ENCODE results near the gene ANAPC1.
"Not testable (repeated sequence)": the region's sequence is repeated elsewhere in the genome, so short reads cannot be mapped to it uniquely, and the experiment has no call there.

ANAPC1 gene

DNA sequence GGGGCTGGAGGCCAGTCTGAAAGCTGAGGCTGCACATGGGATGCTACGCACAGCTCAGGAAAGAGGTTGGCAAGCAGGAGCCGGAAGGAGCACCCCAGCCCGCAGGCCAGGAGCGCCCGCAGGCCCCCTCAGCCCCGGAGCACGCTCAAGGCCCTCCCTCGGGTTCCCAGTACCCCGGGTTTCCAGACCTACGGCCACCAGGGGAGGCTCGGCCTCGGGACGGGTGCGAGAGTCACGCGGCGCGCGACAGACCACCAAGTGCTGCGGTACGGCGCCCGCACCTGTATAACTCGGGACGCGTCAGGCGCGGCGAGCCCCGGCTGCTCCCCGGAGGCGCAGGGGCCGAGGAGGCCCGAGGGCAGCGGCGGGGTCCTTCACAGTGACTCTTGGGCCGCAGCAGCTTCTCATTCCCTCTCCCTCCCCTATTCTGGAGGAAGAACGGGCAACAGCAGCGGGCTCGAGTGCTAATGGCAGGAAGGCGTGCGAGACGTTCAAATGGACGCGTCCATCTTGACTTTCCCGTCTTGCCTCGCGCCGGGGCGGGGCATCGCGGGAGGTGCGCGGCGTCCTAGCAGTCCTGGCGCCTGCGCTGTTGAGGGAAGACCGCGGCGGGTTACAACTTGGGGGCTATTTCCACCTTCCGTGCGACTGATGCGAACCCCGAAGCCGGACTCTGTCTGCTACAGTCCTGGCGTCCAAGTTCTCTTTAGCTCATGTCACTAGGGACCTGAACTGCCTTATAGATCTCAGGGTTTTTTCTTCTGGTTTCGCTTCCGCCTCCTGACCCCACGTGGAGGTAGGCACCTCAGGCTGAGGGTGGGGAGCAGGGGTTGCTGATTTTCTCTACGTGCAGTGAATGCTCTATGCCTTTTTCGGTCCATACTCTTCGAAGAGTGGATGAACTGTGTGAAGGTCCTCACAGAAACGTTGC, at the start of gene ANAPC1:
TSS of gene ANAPC1 (minus strand) at position 533 of the 931 bp plus-strand sequence. CDS start 3,368 bp downstream, outside the sequence.
- in situ Hi-C loops (cut with HindIII; ENCODE audit: low sequenced_read_pairs): no loop called here

DNA sequence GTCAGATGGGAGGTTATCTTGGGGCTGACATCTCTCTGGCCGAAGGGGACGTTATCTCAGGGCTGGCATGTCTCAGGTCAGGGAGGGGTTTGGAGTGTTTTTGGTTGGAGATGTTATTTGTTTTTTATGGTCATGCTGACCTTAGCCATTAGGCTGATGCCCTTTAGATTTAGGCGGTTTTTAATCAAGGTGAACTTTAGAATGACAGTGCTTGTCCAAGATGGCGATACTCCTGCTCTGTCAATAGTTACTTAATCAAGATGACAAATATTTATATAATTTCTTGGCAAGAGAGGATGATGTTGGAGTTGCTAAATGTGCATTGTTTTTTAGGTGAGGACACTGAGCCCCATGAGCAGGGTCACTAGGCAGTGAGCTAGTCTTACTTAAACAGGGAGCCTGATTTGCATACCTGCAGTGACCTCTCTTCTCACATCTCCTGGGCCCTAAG, 48.9 kb upstream of the ANAPC1 start:
- in situ Hi-C loops (cut with HindIII; ENCODE audit: low sequenced_read_pairs): no loop called here

DNA sequence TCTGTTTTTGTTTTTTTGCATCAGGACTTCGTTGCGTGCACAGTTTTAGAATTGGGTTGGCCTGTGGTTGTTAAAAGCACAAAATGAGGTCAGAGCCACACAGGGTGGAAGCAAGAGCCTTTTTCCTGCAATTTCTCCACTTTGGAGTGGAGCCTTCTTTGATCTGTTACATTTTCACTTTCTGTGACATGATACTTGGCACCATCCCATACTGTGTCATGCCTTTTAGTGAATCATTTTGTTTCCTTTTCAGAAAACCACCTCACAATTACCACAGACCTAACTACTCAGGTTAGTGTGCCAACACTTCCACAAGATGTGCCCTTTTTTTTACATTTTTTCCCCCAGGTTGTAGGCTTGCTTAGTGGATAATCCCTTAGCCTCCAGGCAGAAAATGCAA, 46.9 kb upstream of the ANAPC1 start:
- in situ Hi-C loops (cut with HindIII; ENCODE audit: low sequenced_read_pairs): no loop called here

DNA sequence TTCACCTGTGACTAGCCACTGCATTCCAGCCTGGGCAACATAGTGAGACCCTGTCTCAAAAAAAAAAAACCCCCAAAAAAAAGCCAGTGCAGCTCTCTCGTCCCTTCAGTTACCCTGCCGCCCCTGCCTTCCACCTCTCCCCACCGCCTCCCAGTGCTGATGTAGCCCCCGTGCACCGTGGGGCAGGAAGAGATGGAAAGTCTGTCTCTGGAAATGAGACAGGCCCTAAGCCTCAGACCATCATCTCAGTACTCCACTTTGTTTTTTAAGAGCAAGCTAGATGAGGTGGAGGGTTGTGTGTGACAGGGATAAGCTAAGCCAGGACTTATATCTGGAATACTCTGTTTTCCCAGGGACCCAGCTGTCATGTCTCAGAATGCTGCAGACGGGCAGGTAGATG, 46.4 kb upstream of the ANAPC1 start:
- in situ Hi-C loops (cut with HindIII; ENCODE audit: low sequenced_read_pairs): no loop called here

GRCh38 chr2:111927723-111928122, 43.7 kb upstream of the ANAPC1 start:
- in situ Hi-C loops (cut with HindIII; ENCODE audit: low sequenced_read_pairs): no loop called here

DNA sequence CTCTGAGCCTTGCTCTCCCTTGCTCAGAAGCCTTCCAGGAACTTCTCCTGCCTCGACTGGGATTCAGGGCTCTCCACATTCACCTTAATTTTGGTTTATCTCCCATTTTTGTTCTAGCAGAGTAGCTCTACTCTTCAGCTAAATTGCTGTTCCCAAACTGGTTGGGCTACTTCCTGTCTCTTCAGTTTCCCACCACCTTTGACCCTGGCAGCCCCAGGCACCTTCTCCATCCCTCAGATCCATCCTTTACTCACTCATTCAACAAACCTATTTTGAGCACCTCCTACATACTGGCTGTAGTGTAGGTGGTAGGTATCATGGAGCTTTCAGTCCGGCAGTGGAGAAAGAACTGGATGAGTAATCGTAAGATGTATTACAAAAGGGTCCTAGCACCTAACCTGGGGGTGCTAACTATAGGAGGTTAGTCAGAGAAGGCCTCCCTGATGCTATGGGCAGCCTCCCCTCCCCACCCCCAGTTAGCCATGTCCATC, 40.7 kb upstream of the ANAPC1 start:
- in situ Hi-C loops (cut with HindIII; ENCODE audit: low sequenced_read_pairs): no loop called here

DNA sequence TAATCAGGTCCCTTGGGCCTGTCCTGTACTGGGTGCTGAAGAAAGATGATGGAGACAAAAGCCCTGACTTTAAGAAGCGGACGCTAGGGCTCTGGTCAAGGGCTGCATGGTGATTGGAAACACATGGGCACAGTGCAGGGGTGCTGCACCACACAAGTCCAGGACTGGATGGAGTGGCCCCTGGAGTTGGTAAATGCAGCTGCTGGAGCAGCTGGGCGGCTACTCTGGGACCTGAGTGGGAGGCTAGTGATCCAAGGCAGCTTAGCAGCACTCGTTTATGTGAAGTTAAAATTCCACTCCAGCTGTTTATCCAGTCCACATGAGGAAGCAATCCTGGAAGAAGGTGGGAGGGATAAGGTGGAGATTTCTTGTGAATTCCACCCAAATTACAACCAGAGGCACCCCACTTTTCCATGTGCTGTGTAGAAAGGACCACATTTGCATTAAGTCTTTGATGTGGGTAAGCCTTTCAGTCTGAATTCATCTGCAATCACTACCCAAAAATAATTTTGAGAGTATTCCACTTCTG, 39.3 kb upstream of the ANAPC1 start:
- in situ Hi-C loops (cut with HindIII; ENCODE audit: low sequenced_read_pairs): no loop called here

- in situ Hi-C loops (cut with HindIII; ENCODE audit: low sequenced_read_pairs): no loop called here
Observed at GRCh38 chr2:111919794-111920608, 36.0 kb upstream of the ANAPC1 start.

DNA sequence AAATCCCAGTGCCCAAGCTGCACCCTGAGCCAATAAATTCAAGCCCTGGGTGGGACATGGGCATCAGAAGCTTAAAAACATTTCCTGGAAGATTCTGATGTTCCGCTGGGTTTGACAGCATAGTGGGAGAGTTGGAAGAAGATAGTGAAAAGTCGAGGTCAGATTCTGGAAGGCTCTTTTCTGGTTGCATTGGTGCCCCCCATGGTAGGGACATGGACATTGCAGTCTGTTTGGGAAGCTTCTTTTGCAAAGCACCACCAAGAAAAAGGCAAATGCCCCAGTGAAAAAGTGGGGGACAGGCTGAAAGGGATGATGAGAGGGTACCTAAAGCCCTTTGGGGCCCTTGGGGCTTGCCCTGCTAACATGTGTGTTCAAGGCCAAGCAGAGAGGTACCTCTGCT, 35.4 kb upstream of the ANAPC1 start:
- in situ Hi-C loops (cut with HindIII; ENCODE audit: low sequenced_read_pairs): no loop called here

DNA sequence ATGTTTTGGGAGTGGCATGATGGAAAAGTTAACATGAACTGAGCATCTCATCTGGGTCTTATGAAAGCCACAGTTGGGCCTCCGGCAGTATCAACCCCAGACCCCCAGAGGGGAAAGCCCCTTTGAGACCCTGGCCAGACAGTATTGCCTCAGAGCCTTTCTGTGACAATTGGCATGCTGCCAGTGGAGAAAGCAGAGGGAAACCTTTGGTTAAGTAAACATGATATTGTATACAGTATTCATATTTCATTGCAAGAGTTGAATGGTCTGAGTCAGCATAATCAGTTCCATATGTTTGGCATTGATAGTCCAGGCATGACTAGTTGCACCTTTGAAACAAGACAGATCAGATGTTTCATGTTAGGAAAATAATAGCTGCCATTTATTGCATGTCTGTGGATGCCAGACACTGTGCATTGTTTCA, 34.4 kb upstream of the ANAPC1 start:
- in situ Hi-C loops (cut with HindIII; ENCODE audit: low sequenced_read_pairs): no loop called here

DNA sequence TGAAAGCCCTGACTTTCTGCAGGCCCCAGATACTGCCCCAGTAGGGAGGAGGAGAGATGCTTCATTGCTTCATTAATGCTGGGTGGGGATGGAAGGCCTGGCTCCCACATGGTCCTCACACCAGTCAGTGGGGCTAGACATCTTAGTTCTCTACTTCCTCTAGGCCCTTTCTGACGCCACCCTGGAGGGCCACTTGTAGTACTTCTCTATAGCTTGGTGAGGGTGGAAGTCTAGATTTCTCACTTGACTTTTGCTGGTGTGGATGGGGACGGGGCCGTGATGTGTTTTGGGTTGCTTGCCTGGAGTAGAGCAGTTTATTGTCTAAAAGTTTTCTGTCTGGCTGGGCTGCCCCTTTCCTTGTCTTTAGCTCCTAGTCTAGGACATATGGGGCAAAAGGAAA, 33.1 kb upstream of the ANAPC1 start:
- in situ Hi-C loops (cut with HindIII; ENCODE audit: low sequenced_read_pairs): no loop called here

DNA sequence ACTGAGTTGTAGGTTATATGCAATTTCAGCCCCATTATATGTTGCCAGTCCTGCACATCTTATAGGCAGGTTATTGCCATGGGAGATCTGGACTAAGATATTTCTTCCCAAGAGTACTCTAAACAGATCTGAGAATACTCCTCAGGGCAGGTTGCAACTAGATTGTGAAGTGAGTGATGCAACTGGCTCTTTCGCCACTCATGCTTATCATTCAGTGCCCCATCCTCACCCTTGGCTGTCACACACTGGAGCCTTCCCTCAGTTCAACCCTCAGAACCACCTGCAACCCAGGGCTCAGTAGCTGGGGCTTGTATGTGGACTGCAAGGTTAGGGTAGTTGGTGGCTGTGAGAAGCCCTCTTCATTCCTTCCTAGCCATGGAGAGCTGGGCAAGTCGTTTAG, 28.6 kb upstream of the ANAPC1 start:
- in situ Hi-C loops (cut with HindIII; ENCODE audit: low sequenced_read_pairs): no loop called here

GRCh38 chr2:111911295-111911977, 27.4 kb upstream of the ANAPC1 start:
- in situ Hi-C loops (cut with HindIII; ENCODE audit: low sequenced_read_pairs): not testable (repeated sequence)

DNA sequence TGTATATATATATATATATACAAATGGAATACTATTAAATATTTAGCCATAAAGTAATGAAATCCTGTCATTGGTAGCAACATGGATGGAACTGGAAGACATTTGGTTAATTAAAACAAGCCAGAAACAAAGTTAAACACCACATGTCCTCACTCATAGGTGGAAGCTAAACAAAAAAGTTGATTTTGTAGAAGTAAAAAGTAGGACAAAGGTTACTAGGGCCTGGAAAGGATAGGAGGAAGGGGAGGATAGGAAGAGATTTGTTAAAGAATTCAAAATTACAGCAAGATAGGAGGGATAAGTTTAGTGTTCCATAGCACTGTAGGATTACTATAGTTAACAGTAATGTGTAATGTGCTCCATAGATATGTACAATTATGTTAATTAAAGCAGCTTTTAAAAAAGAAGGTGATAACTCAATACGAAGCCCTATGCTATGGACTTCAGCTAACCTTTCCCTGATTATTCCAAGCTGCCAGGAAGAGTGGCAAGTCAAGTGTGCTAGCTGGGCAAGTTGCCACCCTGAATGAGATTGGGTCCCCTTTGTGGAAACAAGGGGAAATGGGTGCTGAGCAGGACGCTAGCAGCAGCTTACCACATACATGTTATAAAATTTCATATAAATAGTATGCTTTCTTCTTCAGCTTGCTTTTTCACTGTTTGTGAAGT, 26.8 kb upstream of the ANAPC1 start:
- in situ Hi-C loops (cut with HindIII; ENCODE audit: low sequenced_read_pairs): no loop called here

- in situ Hi-C loops (cut with HindIII; ENCODE audit: low sequenced_read_pairs): not testable (repeated sequence)
Observed at GRCh38 chr2:111909997-111910396, 26.0 kb upstream of the ANAPC1 start.

GRCh38 chr2:111909079-111909478, 25.1 kb upstream of the ANAPC1 start:
- in situ Hi-C loops (cut with HindIII; ENCODE audit: low sequenced_read_pairs): no loop called here

- in situ Hi-C loops (cut with HindIII; ENCODE audit: low sequenced_read_pairs): no loop called here
Observed at GRCh38 chr2:111908578-111908977, 24.6 kb upstream of the ANAPC1 start.

GRCh38 chr2:111905990-111906735, 22.2 kb upstream of the ANAPC1 start:
- in situ Hi-C loops (cut with HindIII; ENCODE audit: low sequenced_read_pairs): no loop called here

DNA sequence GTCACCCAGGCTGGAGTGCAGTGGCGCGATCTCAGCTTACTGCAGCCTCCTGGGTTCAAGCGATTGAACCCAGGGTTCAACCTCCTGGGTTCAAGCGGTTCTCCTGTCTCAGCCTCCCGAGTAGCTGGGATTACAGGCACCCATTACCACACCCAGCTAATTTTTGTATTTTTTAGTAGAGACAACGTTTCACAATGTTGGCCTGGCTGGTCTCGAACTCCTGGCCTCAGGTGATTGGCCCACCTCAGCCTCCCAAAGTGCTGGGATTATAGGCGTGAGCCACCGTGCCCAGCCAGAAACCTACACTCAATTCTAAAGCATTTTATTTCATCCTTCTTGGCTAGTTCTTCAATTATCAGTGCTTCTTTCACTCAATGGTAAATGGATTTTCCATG, 21.5 kb upstream of the ANAPC1 start:
- in situ Hi-C loops (cut with HindIII; ENCODE audit: low sequenced_read_pairs): not testable (repeated sequence)

Measured in endothelial cell of hepatic sinusoid (primary cell).